ENCODE measurements around the gene TBC1D2. TPM values are rescaled to one million over a fixed set of nuclear protein-coding genes. Genes with fewer than 3 reads are reported as not detected.
A peak's percentile ranks its signal among the peaks of the same experiment; 100 is the strongest.

Gene TBC1D2
- total RNA-seq, 1 donor from 2014 or later: 2.7 TPM

DNA sequence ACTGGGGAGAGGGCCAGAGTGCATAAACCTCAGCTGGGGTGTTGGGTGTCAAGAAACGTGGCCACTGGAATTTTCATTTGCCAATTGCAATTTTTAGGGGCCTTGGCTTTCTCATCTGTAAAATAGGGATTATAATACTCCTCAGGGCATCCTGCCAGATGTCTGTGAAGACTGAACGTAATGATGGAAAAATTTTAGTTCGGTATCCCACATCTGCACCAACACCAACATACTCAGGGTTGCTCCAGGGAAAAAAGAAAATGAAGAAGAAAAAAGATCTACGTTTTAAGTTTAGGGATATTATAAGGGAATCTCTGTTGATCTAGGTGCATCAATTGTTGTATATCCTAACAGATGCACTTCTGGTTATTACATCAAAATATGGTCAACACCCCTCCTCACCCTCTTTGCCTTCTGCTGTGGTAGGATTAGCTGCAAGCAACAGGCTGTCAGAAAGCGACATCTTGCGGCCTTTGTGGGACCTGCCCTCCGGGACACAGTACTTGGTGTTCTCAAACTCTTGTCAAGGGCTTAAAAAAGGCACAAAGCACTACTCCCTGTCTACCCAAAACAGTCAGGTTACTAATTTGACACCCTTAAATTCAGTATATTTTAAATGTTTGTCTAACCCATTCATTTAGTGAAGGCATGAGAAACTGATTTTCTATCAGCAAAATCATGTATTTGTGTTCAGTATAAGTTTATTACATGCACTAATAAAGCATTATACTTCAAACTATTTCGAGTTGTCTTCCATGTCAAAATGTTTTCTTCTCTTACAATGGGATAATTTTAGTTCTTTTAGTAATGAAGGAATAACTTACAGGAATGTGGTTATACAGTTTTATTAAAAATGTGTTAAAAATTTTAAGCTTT, 8.3 kb upstream of the TBC1D2 start:
- no peaks in the 10 kb centered on the region for H3K4me1 Mint-ChIP-seq
- ATAC-seq (ENCODE audit: low read depth) (peak; percentile 100), DNase-seq (peak; percentile 58)
- H3K36me3 Mint-ChIP-seq (ENCODE audit: low read depth): no peaks in the 10 kb centered on the region
- H3K27ac Mint-ChIP-seq: no peak overlapping the region
- no peaks in the 10 kb centered on the region for H3K9me3 Mint-ChIP-seq
- H3K27me3 Mint-ChIP-seq: peaks cover 5% of the 10 kb centered on the region
- H3K4me3 Mint-ChIP-seq: no peak overlapping the region
- ChIA-PET POLR2A (interaction anchor here (0.6 kb wide), 1 partner anchor 162 kb away, joined by 6 read pairs; no protein-coding TSS in a partner anchor), CTCF (interaction anchor here (0.7 to 3.3 kb wide), 14 partner anchors 8 to 373 kb away, joined by 3 to 26 read pairs (median 5); partner anchors contain the start of genes NANS, TBC1D2, TRIM14 and TRMO)
- intact Hi-C loops (cut with micrococcal nuclease): loop anchor here (1.0 kb wide), 5 partner anchors 58 to 553 kb away; no protein-coding TSS in a partner anchor
- TF ChIP-seq CTCF (IDR thresholded peaks at IDR 0.05): peak; percentile 86

DNA sequence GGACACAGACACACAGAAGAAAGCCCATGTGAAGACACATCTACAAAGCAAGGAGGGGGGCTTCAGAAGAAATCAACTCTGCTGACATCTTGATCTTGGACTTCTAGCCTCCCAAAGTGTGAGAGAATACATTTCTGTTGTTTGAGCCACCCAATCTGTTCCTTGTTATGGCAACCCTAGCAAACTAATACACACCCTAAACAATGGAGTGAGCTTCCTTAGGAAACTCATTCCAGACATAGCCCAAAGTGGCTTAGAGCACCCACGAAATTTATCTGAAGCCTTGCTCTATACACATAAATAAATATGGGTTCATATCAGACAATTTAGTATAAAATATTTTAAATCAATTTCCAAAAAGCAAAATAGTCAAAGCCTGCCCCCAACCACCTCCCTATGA, 7.6 kb upstream of the TBC1D2 start:
- H3K9me3 Mint-ChIP-seq: no peaks in the 10 kb centered on the region

DNA sequence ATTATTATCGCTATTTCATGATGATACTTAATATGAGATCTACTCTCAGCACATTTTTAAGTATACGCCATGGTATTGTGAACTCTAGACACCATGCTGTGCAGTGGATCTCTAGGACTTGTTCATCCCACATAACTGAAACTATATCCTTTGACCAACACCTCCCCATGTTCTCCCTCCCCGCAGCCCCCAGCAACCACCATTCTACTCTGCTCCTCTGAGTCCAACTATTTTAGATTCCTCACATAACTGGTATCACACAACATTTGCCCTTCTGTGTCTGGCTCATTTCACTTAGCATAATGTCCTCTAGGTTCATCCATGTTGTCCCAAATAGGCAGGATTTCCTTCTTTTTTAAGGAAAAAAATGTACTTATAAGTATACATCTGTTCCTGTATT, 6.6 kb upstream of the TBC1D2 start:
- intact Hi-C loops (cut with micrococcal nuclease): no loop called here
- DNase-seq (no peak), ATAC-seq (ENCODE audit: low read depth) (no peak)
- ChIA-PET CTCF (interaction anchor here (1.3 to 3.3 kb wide), 6 partner anchors 57 to 339 kb away, joined by 4 to 26 read pairs (median 12); partner anchors contain the start of genes NANS, TRIM14 and TRMO), POLR2A (no interaction called here)
- Mint-ChIP-seq H3K4me3 (no peak overlapping the region), H3K27ac (no peak overlapping the region), H3K27me3 (peaks cover 2% of the 10 kb centered on the region), H3K4me1 (no peaks in the 10 kb centered on the region), H3K36me3 (ENCODE audit: low read depth) (no peaks in the 10 kb centered on the region), H3K9me3 (no peaks in the 10 kb centered on the region)
- TF ChIP-seq CTCF (IDR thresholded peaks at IDR 0.05): no peak

More for the DNA sequence above, 7.6 kb upstream of the TBC1D2 start:
- intact Hi-C loops (cut with micrococcal nuclease): loop anchor here (1.0 kb wide), 5 partner anchors 58 to 553 kb away; no protein-coding TSS in a partner anchor
- H3K4me3 Mint-ChIP-seq: no peak overlapping the region
- H3K27ac Mint-ChIP-seq: no peak overlapping the region
- POLR2A ChIA-PET: no interaction called here
- H3K4me1 Mint-ChIP-seq: no peaks in the 10 kb centered on the region
- CTCF ChIA-PET: interaction anchor here (0.7 to 3.3 kb wide), 12 partner anchors 28 to 340 kb away, joined by 3 to 26 read pairs (median 5); partner anchors contain the start of genes NANS, TRIM14 and TRMO
- no peaks in the 10 kb centered on the region for H3K36me3 Mint-ChIP-seq (ENCODE audit: low read depth)
- H3K27me3 Mint-ChIP-seq: peaks cover 2% of the 10 kb centered on the region
- no peak for TF ChIP-seq CTCF (IDR thresholded peaks at IDR 0.05)
- no peak for DNase-seq
- ATAC-seq (ENCODE audit: low read depth): no peak

GRCh38 chr9:98260635-98261034, 5.2 kb upstream of the TBC1D2 start:
- H3K4me1 Mint-ChIP-seq: peaks cover 5% of the 10 kb centered on the region
- peaks cover 2% of the 10 kb centered on the region for H3K27me3 Mint-ChIP-seq
- no peaks in the 10 kb centered on the region for H3K9me3 Mint-ChIP-seq
- no peak for DNase-seq
- H3K27ac Mint-ChIP-seq: no peak overlapping the region
- CTCF ChIA-PET: no interaction called here
- intact Hi-C loops (cut with micrococcal nuclease): no loop called here
- peaks cover 8% of the 10 kb centered on the region for H3K36me3 Mint-ChIP-seq (ENCODE audit: low read depth)
- TF ChIP-seq CTCF (IDR thresholded peaks at IDR 0.05): no peak
- POLR2A ChIA-PET: no interaction called here
- no peak overlapping the region for H3K4me3 Mint-ChIP-seq
- ATAC-seq (ENCODE audit: low read depth): no peak

DNA sequence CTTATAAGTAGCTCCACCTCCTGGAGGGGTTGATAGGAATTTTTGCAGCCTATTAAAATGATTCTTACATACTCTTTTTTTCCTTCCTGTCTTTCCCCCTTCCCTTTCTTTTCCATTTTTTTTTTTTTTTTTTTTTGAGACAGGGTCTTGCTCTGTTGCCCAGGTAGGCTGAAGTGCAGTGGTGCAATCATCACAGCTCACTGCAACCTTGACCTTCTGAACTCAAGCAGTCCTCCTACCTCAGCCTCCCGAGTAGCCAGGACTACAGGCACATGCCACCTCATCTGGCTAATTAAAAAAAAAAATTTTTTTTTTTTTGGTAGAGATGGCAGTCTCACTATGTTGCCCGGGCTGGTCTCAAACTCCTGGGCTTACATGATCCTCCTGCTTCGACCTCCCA, 4.3 kb upstream of the TBC1D2 start:
- POLR2A ChIA-PET: no interaction called here
- intact Hi-C loops (cut with micrococcal nuclease): loop anchor here (5.0 kb wide), 2 partner anchors 172 to 1842 kb away; partner anchors contain the start of gene ZNF367
- peaks cover 8% of the 10 kb centered on the region for H3K36me3 Mint-ChIP-seq (ENCODE audit: low read depth)
- CTCF ChIA-PET: interaction anchor here (0.6 to 2.1 kb wide), 2 partner anchors 192 to 337 kb away, joined by 4 read pairs; no protein-coding TSS in a partner anchor
- H3K9me3 Mint-ChIP-seq: no peaks in the 10 kb centered on the region
- H3K27ac Mint-ChIP-seq: no peak overlapping the region
- H3K4me3 Mint-ChIP-seq: no peak overlapping the region
- no peak for TF ChIP-seq CTCF (IDR thresholded peaks at IDR 0.05)
- H3K4me1 Mint-ChIP-seq: peaks cover 9% of the 10 kb centered on the region
- no peak for DNase-seq
- peaks cover 2% of the 10 kb centered on the region for H3K27me3 Mint-ChIP-seq
- ATAC-seq (ENCODE audit: low read depth): no peak
